ENCODE results near the gene KCNMA1. TPM values are rescaled to one million over a fixed set of nuclear protein-coding genes. Genes with fewer than 3 reads are reported as not detected.
A peak's percentile ranks its signal among the peaks of the same experiment; 100 is the strongest.

KCNMA1 gene
- total RNA-seq, 1 donor from 2014 or later = 41.3 TPM

DNA sequence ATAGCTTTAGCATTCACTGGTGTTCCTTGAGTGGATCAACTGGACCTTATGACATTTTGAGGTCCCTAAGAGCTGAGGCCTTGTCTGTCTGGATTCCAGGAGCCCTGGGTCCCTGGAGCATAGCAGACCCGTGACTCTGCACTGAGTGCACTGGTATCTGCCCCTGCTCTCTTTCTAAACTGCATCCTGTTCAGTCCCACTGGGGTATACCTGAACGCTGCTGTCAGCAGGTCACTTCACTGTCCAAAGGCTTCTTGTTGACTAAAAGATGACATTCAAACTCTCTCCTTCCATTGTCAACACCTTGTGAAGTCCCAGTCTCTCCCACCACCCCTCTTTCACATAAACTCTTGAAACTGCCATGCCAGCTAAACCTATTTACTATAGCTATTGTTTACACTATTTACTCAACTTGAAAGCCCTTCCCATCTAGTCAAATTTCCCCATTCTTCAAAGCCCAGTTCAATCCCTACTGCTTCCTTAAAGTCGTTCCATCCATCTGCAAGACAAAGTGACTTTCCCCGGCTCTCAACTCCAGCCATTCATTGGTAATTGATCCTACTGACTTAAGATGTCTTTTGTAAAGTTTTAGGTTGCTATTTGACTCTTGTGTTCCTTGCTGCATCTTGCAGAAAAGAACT lies 523.3 kb downstream of the KCNMA1 start:
- Histone ChIP-seq H3K27me3 (ENCODE audit: low read depth) (no peaks in the 10 kb centered on the region), H3K27ac (no peak overlapping the region), H3K36me3 (no peaks in the 10 kb centered on the region), H3K4me1 (peaks cover 5% of the 10 kb centered on the region), H3K4me3 (no peak overlapping the region), H3K9me3 (no peaks in the 10 kb centered on the region)
- DNase-seq (no peak), ATAC-seq (no peak)
- intact Hi-C loops (cut with DNase I) = no loop called here
- TF ChIP-seq, protein P1, sequence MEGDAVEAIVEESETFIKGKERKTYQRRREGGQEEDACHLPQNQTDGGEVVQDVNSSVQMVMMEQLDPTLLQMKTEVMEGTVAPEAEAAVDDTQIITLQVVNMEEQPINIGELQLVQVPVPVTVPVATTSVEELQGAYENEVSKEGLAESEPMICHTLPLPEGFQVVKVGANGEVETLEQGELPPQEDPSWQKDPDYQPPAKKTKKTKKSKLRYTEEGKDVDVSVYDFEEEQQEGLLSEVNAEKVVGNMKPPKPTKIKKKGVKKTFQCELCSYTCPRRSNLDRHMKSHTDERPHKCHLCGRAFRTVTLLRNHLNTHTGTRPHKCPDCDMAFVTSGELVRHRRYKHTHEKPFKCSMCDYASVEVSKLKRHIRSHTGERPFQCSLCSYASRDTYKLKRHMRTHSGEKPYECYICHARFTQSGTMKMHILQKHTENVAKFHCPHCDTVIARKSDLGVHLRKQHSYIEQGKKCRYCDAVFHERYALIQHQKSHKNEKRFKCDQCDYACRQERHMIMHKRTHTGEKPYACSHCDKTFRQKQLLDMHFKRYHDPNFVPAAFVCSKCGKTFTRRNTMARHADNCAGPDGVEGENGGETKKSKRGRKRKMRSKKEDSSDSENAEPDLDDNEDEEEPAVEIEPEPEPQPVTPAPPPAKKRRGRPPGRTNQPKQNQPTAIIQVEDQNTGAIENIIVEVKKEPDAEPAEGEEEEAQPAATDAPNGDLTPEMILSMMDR (IDR thresholded peaks at IDR 0.05) = no peak

DNA sequence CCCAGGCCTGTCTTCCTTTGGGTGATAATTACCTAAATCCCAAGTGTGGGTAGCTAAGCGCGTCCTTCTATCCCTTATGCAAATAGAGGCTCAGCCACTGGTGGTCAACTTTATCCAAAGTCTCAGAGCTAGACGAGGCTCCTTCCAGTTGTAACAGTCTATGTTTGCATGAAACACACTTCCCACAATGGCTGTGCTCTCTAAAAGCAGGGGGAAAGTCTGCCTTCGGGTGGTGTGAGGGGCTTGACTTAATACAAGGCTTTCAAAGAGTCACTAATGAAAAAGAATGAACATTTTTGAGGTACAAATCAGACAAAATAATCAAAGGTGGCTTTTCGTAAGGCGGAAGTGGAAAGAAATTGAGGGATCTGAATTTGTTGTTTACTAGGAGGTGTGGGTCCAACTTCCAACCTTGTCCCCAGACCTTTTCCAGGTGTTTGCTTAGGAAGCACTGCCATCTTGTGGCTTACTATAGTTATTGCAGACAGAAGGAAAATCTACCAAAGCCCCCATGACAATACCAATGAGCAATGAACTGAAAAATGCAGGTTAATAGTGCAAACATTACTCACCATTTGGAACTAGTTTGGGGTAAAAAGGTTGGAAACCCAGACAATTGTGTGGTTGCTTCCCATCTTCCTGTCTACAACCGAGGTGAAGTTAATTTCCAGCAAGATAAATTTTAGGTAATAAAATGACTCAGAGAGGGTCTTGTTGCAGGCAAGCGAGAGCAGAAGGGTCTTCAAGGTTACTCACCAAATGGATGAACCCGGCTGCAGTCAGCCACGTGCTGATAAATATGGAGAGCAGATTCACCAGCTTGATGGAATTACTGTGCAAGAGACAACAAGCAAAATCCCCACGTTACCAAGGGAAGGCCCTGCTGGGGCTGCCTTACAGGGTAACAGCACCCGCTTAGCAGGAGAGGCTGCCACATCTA lies 525.7 kb downstream of the KCNMA1 start:
- Histone ChIP-seq H3K4me3 (no peak overlapping the region), H3K27ac (no peak overlapping the region), H3K4me1 (peaks cover 5% of the 10 kb centered on the region), H3K36me3 (no peaks in the 10 kb centered on the region), H3K27me3 (ENCODE audit: low read depth) (no peaks in the 10 kb centered on the region), H3K9me3 (no peaks in the 10 kb centered on the region)
- ATAC-seq = peak; percentile 68 to 73
- TF ChIP-seq, protein P1 (IDR thresholded peaks at IDR 0.05) = peak; percentile 85
- no peak for DNase-seq
- intact Hi-C loops (cut with DNase I) = no loop called here

DNA sequence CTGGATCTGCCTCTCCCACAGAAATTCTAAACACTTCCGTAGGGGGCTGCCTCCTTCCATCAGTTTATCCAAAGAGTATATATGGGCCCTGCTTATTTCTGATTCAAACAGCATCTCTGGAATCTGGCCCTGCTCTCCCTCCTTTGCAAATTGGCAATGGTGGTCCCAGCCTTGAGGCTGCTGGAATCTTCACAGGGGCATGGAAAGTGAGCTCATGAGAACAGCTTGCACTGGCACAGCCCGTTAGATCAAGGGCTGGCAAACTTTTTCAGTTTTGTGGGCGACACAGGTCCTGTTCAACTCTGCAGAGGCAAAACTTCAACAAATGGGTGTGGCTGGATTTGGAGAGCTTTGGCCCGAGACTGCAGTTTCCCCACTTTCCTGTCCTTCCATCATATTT lies 526.9 kb downstream of the KCNMA1 start:
- intact Hi-C loops (cut with DNase I) = no loop called here
- TF ChIP-seq, protein P1 (IDR thresholded peaks at IDR 0.05) = no peak
- Histone ChIP-seq H3K27ac (no peak overlapping the region), H3K36me3 (no peaks in the 10 kb centered on the region), H3K4me3 (no peak overlapping the region), H3K9me3 (no peaks in the 10 kb centered on the region), H3K4me1 (peaks cover 5% of the 10 kb centered on the region), H3K27me3 (ENCODE audit: low read depth) (no peaks in the 10 kb centered on the region)
- no peak for ATAC-seq
- DNase-seq = no peak

DNA sequence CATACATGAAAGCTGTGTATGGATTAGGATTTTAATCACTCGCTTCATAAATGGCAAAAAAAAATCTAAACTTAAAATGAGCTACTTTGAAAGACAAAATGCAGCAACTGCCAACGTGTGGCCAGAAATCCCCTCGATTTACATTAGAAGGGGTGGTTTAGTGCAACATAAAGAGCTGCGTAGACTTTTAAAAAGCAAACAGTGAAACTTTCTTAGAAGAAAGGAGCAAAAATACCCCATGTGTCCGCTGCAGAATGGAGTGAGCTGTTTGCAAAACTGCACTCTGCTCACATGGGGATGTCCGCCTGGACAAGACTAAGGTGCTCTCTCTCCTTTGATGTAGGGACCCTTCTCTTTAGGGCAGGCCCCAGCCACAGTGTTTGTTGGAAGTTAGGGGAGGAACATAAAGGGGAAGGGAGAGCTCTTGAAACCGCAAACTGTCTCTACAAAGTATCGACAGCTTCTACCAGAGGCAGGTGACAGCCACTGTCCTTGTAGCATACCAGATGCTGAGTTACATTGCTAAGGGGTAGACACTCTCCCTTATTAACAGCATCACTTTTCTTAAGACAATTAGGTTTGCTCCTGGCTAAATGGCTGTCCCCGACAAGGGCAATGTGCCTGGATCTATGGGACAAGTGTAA lies 528.1 kb downstream of the KCNMA1 start:
- H3K27me3 ChIP-seq (ENCODE audit: low read depth) = no peaks in the 10 kb centered on the region
- H3K4me1 ChIP-seq = peaks cover 5% of the 10 kb centered on the region
- DNase-seq (no peak), ATAC-seq (no peak)
- H3K36me3 ChIP-seq = no peaks in the 10 kb centered on the region
- H3K9me3 ChIP-seq = no peaks in the 10 kb centered on the region
- intact Hi-C loops (cut with DNase I) = no loop called here
- TF ChIP-seq, protein P1 (IDR thresholded peaks at IDR 0.05) = no peak
- no peak overlapping the region for H3K27ac ChIP-seq
- H3K4me3 ChIP-seq = no peak overlapping the region

DNA sequence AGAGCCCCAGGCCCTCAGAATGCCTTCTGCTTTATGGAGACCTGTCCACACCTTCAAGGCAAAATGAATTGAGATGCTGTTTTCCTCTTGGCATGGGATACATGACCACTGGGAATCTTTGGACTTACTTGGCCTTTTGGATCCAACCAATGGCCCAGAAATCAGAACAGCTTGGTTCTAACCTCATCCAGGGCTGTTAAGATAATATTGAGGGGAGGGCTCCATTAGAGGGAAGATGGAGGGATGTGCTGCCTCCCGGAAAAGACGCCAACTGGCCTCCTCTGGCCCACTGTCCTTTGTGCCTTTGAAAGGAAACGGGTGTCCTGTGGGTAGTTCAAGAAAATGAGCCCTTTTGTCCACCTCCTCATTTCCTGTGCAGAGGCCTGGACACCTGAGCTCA lies 530.9 kb downstream of the KCNMA1 start:
- ATAC-seq (no peak), DNase-seq (no peak)
- no peak overlapping the region for H3K4me3 ChIP-seq
- no peaks in the 10 kb centered on the region for H3K36me3 ChIP-seq
- TF ChIP-seq, protein P1 (IDR thresholded peaks at IDR 0.05) = no peak
- intact Hi-C loops (cut with DNase I) = no loop called here
- H3K27me3 ChIP-seq (ENCODE audit: low read depth) = no peaks in the 10 kb centered on the region
- peaks cover 5% of the 10 kb centered on the region for H3K4me1 ChIP-seq
- H3K9me3 ChIP-seq = no peaks in the 10 kb centered on the region
- no peak overlapping the region for H3K27ac ChIP-seq
